Large intestine (tissue), 3 donors: ENCODE data around the gene NRBF2. TPM values are rescaled to one million over a fixed set of nuclear protein-coding genes. Genes with fewer than 3 reads are reported as not detected.
"Not testable (repeated sequence)": the region's sequence is repeated elsewhere in the genome, so short reads cannot be mapped to it uniquely, and the experiment has no call there.

Source experiments
- DNase-seq, 2 donors: peaks; one replicate each; pipeline versions ENCODE4 v3.0.0 to v3.0.0-alpha.2; 2013
- H3K27ac ChIP-seq: one replicate; pipeline ENCODE4 v1.5.1; 2013; ENCODE audit warnings: low read length
- H3K27me3 ChIP-seq: 2 replicates; pipeline ENCODE4 v1.6.1; 2013; ENCODE audit warnings: low read length; ENCODE audit not compliant: control insufficient read depth, insufficient read depth
- H3K36me3 ChIP-seq: 2 replicates; pipeline ENCODE4 v1.6.1; 2013; ENCODE audit warnings: low read length; ENCODE audit not compliant: control insufficient read depth, insufficient read depth
- H3K4me1 ChIP-seq: one replicate; pipeline ENCODE4 v1.6.1; 2013; ENCODE audit warnings: low read length; ENCODE audit not compliant: control insufficient read depth, insufficient read depth
- H3K4me3 ChIP-seq: one replicate; pipeline ENCODE4 v1.5.1; 2013; ENCODE audit warnings: low read length
- H3K9me3 ChIP-seq: one replicate; pipeline ENCODE4 v1.6.1; 2013; ENCODE audit warnings: mild to moderate bottlenecking, low read depth, low read length, moderate library complexity; ENCODE audit not compliant: control insufficient read depth
- WGBS: methylation state at CpG from one replicate; pipeline ENCODE4 v1.1.5; 2013; ENCODE audit warnings: low lambda C conversion rate; ENCODE audit not compliant: insufficient coverage; 5-methylcytosine and 5-hydroxymethylcytosine counted together
- polyA plus RNA-seq: library from polyadenylated mRNA; unstranded; fragments of 120-200 nt; gene quantifications from one replicate; pipeline ENCODE4 v1.2.1, GENCODE V29; 2013

The NRBF2 gene
- polyA plus RNA-seq, 1 donor = 37.9 TPM

GRCh38 chr10:63102279-63102883 lies 30.7 kb upstream of the NRBF2 start:
- not testable (repeated sequence) for DNase-seq, H3K4me3 ChIP-seq
- no CpG with 5 or more reads among the region's 7 CpGs for WGBS

GRCh38 chr10:63103178-63103577 lies 29.9 kb upstream of the NRBF2 start:
- not testable (repeated sequence) for H3K4me1 ChIP-seq, H3K4me3 ChIP-seq, H3K9me3 ChIP-seq, H3K27me3 ChIP-seq, DNase-seq, H3K36me3 ChIP-seq, H3K27ac ChIP-seq
- WGBS = no CpG with 5 or more reads among the region's 4 CpGs

More at GRCh38 chr10:63102279-63102883, 30.7 kb upstream of the NRBF2 start:
- H3K4me1 ChIP-seq, H3K9me3 ChIP-seq, H3K36me3 ChIP-seq, H3K27ac ChIP-seq, H3K27me3 ChIP-seq: not testable (repeated sequence)

DNA sequence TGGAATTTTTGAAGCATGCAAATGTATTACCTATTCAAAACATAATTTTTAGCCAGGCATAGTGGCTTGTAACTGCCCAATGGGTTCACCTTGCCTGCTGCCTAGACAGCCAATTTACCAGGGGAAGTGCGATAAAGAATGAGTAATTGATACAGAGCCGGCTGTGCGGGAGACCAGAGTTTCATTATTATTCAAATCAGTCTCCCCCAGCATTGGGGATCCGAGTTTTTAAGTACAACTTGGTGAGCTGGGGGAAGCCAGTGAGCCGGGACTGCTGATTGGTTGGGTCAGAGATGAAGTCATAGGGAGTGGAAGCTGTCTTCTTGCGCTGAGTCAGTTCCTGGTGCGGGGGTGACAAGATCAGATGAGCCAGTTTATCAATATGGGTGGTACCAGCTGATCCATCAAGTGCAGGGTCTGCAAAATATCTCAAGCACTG lies 29.1 kb upstream of the NRBF2 start:
- DNase-seq = no peak
- Histone ChIP-seq H3K36me3 (no peaks in the 10 kb centered on the region), H3K4me1 (no peaks in the 10 kb centered on the region), H3K9me3 (no peaks in the 10 kb centered on the region), H3K4me3 (no peak overlapping the region), H3K27ac (no peak overlapping the region), H3K27me3 (no peaks in the 10 kb centered on the region)
- no CpG with 5 or more reads among the region's 7 CpGs for WGBS

DNA sequence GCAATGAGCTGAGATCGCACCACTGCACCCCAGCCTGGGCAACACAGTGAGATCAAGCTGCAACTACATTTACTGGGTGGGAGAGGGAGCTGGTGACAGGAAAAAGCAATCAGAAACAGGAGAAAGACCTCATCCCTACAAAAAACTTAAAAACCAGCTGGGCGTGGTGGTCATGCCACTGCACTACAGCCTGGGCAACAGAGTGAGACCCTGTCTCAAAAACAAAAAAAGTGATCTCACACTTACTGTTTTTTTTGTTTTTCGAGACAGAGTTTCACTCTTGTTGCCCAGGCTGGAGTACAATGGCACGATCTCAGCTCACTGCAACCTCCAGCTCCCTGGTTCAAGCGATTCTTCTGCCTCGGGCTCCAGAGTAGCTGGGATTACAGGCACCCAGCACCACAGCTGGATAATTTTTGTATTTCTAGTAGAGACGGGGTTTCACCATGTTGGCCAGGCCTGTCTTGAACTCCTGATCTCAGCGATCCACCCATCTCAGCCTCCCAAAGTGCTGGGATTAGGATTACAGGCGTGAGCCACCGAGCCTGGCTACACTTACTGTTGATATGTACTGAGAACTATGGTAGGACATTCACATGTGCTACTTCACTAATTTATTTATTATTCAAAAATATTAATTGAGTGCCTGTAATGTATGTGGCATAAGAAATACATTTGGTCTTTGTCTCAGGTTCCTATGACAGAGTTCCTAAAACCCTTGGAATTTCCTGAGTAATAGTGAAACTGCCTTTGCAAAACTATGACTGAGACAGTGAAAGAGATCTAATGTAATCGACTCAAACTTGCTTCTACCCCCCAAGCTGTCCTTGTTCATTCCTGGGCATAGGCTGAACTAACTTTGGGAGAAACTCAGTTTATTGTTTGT lies 27.7 kb upstream of the NRBF2 start:
- no peaks in the 10 kb centered on the region for H3K4me1 ChIP-seq
- no peaks in the 10 kb centered on the region for H3K9me3 ChIP-seq
- no peak overlapping the region for H3K27ac ChIP-seq
- no peak for DNase-seq
- H3K36me3 ChIP-seq = no peaks in the 10 kb centered on the region
- no peak overlapping the region for H3K4me3 ChIP-seq
- WGBS = 100% methylated on average over 2 of the region's 11 CpGs
- H3K27me3 ChIP-seq = no peaks in the 10 kb centered on the region

DNA sequence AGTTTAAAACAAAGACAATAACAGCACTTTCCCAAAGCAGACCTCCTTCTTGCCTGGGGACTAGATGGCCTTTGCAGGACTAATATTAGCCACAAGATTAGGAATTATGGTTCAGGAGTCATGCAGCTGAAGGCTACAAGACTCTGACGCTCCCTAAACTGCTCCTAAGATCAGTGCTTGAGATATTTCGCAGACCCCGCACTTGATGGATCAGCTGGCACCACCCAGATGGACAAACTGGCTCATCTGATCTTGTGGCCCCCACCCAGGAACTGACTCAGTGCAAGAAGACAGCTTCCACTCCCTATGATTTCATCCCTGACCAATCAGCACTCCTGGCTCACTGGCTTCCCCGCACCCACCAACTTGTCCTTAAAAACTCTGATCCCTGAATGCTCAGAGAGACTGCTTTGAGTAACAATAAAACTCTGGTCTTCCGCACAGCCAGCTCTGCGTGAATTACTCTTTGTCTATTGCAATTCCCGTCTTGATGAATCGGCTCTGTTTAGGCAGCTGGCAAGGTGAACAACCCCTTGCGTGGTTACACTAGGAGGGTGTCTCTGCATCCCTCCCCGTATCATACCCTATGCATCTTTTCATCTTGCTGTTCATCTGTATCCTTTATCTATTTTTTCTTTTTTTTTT lies 26.9 kb upstream of the NRBF2 start:
- DNase-seq = no peak
- no peak overlapping the region for H3K27ac ChIP-seq

GRCh38 chr10:63107943-63108437 lies 25.1 kb upstream of the NRBF2 start:
- Histone ChIP-seq H3K27ac (no peak overlapping the region), H3K4me1 (no peaks in the 10 kb centered on the region), H3K4me3 (no peak overlapping the region), H3K9me3 (no peaks in the 10 kb centered on the region), H3K27me3 (no peaks in the 10 kb centered on the region), H3K36me3 (no peaks in the 10 kb centered on the region)
- WGBS = no CpG with 5 or more reads among the region's 3 CpGs
- no peak for DNase-seq

More for the DNA sequence above, 26.9 kb upstream of the NRBF2 start:
- H3K27me3 ChIP-seq = no peaks in the 10 kb centered on the region
- no peaks in the 10 kb centered on the region for H3K36me3 ChIP-seq
- H3K4me1 ChIP-seq = no peaks in the 10 kb centered on the region
- H3K4me3 ChIP-seq = no peak overlapping the region
- no peaks in the 10 kb centered on the region for H3K9me3 ChIP-seq
- 90% methylated on average over 2 of the region's 10 CpGs for WGBS

GRCh38 chr10:63110940-63111339 lies 22.2 kb upstream of the NRBF2 start:
- no peak for DNase-seq
- Histone ChIP-seq H3K27ac (no peak overlapping the region), H3K4me1 (no peaks in the 10 kb centered on the region), H3K36me3 (no peaks in the 10 kb centered on the region), H3K9me3 (no peaks in the 10 kb centered on the region), H3K27me3 (no peaks in the 10 kb centered on the region), H3K4me3 (no peak overlapping the region)
- no CpG with 5 or more reads among the region's 5 CpGs for WGBS

DNA sequence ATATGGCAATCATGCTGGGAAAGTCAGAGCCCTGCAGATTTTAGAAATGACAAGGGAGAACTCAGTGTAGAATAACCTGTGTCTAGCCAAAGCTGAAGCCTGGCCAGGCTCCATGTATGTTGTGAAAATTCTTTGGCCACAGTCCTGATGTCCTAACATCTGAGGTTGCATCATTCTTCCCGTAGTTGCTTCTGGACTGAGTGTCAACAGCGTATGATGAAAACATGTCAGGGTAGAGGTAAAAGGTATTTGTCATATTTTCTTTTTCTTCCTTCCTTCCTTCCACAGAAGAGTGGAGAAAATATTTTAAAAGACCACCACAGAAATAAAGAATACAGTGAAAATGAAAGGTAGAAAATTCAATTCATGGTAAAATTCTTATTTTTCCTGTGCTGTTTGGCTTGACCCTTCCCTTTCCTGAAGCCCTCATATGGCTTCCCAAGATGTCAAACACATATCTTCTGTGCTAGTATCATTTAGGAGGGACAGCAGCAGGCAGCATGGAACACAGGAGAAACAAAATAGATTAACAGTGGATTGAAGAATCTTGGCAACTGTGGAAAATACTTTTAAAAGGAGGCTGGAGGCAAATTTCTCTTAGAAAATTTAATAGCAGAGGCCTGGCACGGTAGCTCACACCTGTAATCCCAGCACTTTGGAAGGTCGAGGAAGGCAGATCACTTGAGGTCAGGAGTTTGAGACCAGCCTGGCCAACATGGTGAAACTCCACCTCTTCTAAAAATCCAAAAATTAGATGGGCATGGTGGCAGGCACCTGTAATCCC lies 18.9 kb upstream of the NRBF2 start:
- H3K9me3 ChIP-seq = no peaks in the 10 kb centered on the region
- H3K36me3 ChIP-seq = no peaks in the 10 kb centered on the region
- 80% methylated on average over 2 of the region's 4 CpGs for WGBS
- no peaks in the 10 kb centered on the region for H3K27me3 ChIP-seq
- H3K27ac ChIP-seq = no peak overlapping the region
- H3K4me3 ChIP-seq = no peak overlapping the region
- H3K4me1 ChIP-seq = no peaks in the 10 kb centered on the region
- no peak for DNase-seq

- WGBS = 94% methylated on average over 2 of the region's 7 CpGs
- no peaks in the 10 kb centered on the region for H3K4me1 ChIP-seq
- no peaks in the 10 kb centered on the region for H3K36me3 ChIP-seq
- no peak overlapping the region for H3K4me3 ChIP-seq
- no peak for DNase-seq
- H3K27me3 ChIP-seq = no peaks in the 10 kb centered on the region
- H3K27ac ChIP-seq = no peak overlapping the region
- no peaks in the 10 kb centered on the region for H3K9me3 ChIP-seq
Measured at GRCh38 chr10:63115732-63116383, 17.3 kb upstream of the NRBF2 start.
